GM23338 (cell line): ENCODE measurements around the gene ZIC5. TPM values are rescaled to one million over a fixed set of nuclear protein-coding genes. Genes with fewer than 3 reads are reported as not detected.

ENCODE experiments used
- polyA plus RNA-seq: library from polyadenylated mRNA; unstranded; fragments of >200 nt; fragmentation: Nextera tagmentation; extraction: Ambion mirVana; gene quantifications from 2 replicates; pipeline ENCODE4 v1.2.1, GENCODE V29; 2016
- total RNA-seq: library from RNA; depleted of rRNA; stranded (reverse); fragments of >200 nt; shearing (Covaris generic); gene quantifications from 2 replicates; pipeline ENCODE4 v1.2.3, GENCODE V29; 2014; rRNA removed

The ZIC5 gene
- total and polyA plus RNA-seq, 2 experiments from 2014 or later = 14.1 to 28.0 TPM

Other genes with a start within 250 kb of the ZIC5 start
- 76.2 and 87.9 TPM in 2 replicates for gene ZIC2, start 10.0 kb upstream of the ZIC5 start, total RNA-seq
- gene ZIC2, start 10.0 kb upstream of the ZIC5 start, polyA plus RNA-seq = 62.6 and 63.2 TPM in 2 replicates
- gene PCCA, start 117.3 kb upstream of the ZIC5 start, total RNA-seq = 46.6 and 75.7 TPM in 2 replicates
- gene PCCA, start 117.3 kb upstream of the ZIC5 start, polyA plus RNA-seq = 35.3 and 41.9 TPM in 2 replicates